ENCODE measurements around the gene KNDC1.
A peak's percentile ranks its signal among the peaks of the same experiment; 100 is the strongest.
"Not testable (repeated sequence)": the region's sequence is repeated elsewhere in the genome, so short reads cannot be mapped to it uniquely, and the experiment has no call there.

The KNDC1 gene

DNA sequence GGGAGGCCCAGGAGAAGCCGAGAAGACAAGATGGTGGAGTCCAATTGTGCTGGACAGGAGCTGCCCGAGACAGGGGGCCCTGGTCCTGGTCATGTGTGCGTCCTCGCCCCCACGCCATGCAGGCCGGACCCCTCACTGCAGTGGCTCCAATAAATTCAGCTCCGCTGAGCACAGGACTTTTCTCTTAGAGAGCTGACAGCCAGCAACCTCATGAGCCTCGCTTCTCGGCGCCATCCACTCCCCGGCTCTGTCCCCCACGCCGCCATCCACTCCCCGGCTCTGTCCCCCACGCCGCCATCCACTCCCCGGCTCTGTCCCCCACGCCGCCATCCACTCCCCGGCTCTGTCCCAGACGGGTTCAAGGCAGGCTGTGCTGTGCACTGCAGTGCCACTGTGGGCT, 67.2 kb downstream of the KNDC1 start:
- DNase-seq = no peak

GRCh38 chr10:133229265-133230043, 69.4 kb downstream of the KNDC1 start:
- no peak for DNase-seq

- DNase-seq = no peak
These were observed 70.0 kb downstream of the KNDC1 start, which contains the start of gene UTF1 for GRCh38 chr10:133230044-133230361. Gene UTF1 (plus strand): TSS chr10:133230217. CDS start chr10:133230289, 72 bp downstream.

- no peak for DNase-seq
These were observed 70.6 kb downstream of the KNDC1 start for GRCh38 chr10:133230387-133231195.

DNA sequence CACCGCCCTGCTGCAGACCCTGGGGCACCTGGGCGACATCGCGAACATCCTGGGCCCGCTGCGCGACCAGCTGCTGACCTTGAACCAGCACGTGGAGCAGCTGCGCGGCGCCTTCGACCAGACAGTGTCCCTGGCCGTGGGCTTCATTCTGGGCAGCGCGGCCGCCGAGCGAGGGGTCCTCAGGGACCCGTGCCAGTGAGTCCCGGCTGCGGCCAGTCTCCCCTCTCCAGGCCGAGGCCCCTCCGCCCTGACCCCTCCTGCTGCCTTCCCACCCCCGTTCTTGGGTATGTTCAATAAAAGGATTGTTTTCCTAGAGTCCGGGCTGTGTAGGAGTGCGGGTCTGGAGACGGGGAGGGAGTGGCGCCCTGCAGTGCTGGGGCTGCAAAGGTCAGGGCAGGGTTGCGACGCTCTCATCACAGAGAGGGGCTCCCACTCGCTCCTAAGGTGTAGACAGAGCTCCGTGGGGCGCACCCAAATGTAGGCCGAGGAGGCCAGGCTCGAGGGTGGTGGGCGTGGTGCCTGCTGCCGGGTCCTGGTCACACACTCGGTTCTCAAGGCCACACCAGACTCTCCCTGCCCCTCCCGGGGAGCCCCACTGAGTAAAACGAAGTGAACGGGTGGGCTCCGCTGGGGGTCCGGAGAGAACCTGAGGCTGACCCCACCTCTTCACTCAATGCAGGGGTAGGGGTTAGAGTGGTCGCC, 71.4 kb downstream of the KNDC1 start:
- DNase-seq = no peak

- DNase-seq = no peak
These were observed 72.0 kb downstream of the KNDC1 start for GRCh38 chr10:133231946-133232574.

DNA sequence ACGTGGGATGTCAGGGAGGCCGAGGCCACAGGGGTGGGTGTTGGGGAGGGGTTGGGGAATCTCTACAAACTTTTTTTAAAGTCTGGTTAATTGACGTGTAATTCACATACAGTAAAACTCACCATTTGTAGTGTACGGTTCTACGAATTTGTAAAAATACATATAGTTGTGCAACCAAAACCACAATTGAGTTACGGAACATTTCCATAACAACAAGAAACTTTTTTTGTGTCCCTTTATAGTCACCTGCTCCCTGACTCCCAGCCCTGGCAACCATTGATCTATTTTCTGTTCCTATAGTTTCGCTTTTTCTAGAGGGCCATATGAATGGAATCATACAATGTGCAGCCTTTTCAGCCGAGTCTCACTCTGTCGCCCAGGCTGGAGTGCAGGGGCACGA, 74.8 kb downstream of the KNDC1 start:
- DNase-seq = not testable (repeated sequence)

DNA sequence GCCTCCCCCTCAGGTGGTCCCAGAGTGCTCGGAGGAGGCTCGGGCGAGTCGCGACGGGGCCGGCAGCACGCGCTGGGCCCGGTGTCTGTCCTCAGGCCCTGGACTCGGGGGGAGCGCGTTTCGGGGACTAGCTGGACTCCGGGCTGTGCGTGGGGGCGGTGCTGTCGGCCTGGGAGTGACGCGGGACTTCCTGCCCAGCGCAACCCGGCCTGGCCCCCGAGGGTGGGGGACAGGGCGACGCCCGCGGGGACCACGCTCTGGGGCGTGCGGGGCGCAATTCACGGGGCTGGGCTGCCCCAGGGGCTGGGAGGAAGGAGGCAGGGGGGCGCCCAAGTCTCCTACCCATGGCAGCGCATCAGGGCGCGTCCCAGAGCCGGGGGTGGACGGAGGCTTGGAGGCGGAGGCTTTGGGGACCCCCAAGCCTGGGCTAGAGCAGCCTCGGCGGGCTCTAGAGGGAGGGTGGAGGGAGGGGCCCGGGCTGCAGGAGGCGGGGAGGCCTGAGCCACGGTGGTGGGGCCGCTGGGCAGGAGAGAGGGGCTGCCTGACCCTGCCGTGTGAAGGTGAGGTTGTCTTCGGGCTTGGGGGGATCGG, 75.3 kb downstream of the KNDC1 start:
- DNase-seq = no peak

DNA sequence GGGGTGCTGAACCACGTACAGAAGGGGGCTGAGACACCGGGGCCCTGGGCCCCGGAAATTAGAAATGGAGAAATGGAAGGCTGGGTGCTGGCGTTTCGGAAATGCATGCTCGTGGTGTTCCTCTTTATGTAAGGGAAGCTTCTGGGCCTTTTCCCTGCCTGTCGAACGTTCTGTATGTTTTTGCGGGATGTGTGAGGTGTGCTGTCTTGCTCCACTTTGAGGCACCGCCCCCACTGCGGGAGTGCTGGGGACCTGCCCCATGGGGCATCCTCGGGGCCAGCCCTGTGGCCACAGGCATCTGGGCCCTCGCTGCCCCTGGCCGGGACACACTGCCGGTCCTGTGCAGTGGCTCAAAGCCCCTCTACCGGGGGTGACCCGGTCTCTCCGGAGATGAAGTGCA, 75.9 kb downstream of the KNDC1 start:
- no peak for DNase-seq

- DNase-seq = no peak
These were observed 76.6 kb downstream of the KNDC1 start for GRCh38 chr10:133236401-133237240.

DNA sequence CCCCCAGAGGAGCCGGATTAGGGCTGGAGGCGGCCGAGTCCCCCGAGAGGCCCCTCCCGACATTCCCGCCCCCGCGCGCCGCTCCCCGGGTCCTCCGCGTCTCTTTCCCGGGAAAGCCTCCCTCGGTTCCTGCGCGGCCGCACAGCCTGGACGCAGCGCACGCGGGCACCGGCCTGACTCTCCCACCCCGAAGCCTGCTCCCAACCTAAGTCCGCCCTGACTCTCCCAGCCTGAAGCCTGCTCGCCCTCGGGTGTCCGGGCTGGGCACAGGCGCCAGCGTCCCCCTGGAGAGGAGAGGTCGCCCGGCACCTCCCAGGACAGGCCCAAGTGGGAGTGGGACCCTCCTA, 77.2 kb downstream of the KNDC1 start:
- no peak for DNase-seq

GRCh38 chr10:133237588-133238465, 77.8 kb downstream of the KNDC1 start, which contains the start of gene VENTX:
Gene VENTX (plus strand): TSS chr10:133237855. CDS start chr10:133237915, 60 bp downstream.
- no peak for DNase-seq

- DNase-seq = no peak
These were observed 78.4 kb downstream of the KNDC1 start for GRCh38 chr10:133238466-133238804.

GRCh38 chr10:133239990-133240389, 80.0 kb downstream of the KNDC1 start:
- no peak for DNase-seq

DNA sequence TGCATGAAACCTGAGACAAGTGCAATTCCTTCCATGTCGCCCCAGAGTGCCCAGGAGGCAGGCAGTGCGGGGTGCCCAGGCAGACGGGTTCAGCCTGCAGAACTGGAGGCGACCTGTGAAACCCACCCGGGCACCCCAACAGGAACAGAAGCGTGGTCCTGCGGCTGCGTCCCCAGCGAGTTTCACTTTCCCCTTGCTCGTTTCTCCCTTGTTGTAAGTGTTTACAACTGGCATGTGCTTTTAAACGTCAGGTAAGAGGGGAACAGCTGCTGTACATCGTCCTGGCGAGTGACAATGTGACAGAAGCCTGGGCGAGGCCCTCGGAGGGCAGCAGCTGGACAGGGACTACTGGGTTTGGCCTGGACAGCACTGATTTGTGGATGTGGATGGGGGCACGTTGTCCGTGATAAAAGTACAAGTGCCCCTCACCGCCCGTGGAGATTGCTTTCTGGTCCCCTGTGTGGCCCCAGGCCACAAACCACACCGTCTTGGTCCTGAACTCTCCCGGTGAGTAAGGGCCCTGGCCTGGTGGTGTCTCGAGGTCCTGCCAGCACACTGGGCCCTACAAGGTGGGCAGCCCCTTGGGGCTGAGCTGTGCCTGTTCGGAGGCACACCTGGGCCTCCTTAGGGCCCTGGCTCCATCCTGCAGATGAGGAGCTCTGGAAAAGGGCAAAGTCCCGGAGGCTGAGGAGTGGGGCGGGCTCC, 81.6 kb downstream of the KNDC1 start:
- DNase-seq = peak in 1 of 2 experiments; percentile 11

DNA sequence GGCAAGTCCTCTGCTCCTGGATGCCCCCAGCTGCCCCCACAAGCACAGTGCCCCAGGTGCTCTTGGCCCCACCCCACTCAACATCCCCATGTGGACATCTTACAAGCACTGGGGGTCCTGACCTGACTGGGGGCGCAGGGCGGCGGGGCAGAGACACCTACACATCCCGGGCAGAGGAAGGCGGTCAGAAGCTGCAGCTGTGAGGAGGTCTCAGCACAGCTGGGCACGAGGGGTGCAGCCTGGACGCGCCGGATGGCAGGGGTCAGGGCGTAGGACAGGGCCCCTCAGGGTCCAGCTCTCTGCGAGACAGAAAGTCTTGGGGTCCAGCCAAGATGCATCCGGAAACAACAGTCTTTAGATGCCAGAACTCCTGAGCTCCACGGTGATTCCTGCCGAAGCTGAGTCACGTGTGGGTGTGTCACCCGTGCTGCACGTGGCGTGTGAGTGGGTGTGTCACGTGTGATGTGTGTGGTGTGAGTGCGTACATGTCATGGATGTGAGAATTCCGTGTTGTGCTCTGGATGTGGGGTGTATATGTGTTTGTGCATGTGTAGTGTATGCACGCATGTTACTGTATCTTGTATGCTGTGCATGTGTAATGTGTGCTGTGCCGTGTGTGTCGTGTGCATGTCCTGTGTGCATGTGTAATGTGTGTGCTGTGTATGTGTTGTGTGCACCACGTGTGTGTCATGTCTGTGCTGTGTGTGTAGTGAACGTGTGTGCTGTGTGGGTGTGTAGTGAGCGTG, 82.8 kb downstream of the KNDC1 start:
- DNase-seq = no peak

GRCh38 chr10:133243593-133243992, 83.6 kb downstream of the KNDC1 start:
- no peak for DNase-seq

- no peak for DNase-seq
These were observed 85.6 kb downstream of the KNDC1 start for GRCh38 chr10:133245439-133246235.

- no peak for DNase-seq
These were observed 86.2 kb downstream of the KNDC1 start for GRCh38 chr10:133246236-133246626.

Measured in NCI-H524 (cell line).